Measurements from ENCODE around the gene ZNF205.

The ZNF205 gene

GRCh38 chr16:3084969-3085670 is 27.3 kb upstream of the ZNF205 start:
- DNase-seq (ENCODE audit: low read depth): no peak

DNA sequence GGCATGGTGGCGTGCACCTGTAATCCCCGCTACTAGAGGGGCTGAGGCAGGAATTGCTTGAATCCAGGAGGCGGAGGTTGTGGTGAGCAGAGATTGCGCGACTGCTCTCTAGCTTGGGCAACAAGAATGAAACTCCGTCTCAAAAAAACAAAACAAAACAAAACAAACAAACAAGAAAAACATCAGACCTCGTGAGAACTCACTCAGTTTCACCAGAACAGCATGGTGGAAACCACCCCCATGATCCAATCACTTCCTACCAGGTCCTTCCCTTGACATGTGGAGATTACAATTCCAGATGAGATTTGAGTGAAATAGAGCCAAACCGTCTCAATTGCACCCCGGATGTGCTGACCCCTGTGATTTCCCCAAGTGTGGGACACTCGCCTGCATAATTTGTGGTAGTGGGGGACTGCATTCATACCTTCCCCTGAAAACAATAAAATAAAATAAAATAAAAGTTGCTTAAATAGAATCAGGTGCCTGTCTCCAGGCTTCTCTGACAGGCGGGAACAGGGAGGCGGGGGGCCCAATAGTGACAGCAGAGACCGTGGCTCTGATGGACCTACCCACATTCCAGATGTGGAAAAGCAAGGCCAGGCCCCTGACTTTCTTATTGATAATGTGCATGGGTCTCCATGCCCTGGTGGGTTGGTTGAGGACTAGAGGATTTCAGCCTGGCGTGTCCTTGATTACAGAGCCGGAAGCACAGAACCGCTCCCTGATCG is 26.4 kb upstream of the ZNF205 start:
- no peak for DNase-seq (ENCODE audit: low read depth)

DNA sequence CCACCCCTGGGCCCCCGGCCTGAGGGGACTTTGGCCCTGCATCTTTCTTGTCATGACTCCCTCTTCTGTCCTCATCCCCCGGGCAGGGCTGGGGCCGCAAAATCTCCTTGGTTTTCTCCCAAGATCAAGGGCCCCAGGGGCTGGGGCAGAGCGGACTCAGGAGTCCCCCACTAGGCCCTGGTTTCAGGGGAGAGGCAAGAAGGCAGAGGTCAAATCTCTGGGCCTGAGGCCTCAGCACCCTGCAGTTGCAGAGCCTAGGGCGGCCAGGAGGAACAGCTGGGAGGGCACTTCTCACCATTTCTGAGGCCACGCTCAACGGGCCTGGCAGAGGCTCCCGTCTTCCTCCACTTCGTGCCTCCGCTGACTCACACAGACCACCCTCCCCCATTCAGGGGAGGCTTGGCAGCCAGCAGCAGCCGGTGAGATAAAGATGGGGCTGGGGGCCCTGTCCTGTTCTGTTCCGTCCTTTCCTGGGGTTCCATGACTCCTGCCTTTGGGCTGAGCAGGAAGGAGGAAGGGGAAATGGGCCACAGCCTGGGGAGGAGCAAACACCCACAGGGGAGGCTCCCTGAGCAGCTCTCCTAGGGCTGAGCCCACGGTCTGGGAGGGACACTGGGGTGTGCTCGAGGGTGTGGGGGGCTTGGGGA is 25.7 kb upstream of the ZNF205 start:
- no peak for DNase-seq (ENCODE audit: low read depth)

DNA sequence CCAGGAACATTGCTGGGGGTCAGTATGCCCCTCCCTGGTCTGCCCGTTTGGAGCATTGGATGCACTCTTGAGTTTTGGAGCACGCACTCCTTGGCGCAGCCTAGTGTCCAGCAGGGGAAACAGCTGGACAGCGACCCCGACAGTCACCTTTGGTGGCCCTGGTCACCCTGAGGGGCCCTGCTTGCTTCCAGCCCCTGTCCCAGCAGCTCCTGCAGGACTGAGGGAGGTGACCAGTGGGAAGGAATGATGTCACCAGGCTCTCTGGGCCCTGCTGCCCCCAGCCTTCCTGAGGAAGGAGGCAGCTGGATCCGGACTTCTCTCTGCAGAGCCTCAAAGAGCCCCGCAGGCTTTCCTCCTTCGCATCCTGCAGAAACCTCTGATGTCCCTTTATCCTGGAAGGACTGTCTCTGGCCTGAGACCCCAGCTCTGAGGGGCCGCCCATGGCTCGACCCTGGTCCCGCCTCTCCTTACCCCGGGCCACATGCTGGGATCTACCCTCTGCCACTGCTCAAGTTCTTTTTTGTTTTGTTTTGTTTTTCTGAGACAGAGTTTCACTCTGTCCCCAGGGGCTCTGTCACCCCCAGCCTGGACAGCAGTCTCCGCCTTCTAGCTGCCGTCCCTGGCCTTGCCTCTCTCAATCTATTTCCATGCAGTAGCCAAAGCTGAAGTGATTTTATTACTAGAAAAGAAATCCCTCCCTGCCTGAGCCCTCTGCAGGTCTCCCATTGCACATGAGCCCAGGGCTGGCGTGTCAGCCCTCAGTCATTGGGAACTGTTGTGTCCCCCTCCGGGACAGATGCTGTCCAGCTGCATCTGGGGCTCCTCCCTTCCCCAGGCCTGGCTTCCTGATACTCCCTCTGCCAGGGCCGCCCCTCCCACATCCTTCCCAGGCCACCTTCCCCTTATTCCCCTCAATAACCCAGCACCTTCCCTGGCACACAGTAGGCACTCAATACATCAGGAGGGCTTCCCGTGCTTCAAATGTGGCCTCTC is 24.8 kb upstream of the ZNF205 start:
- no peak for DNase-seq (ENCODE audit: low read depth)

GRCh38 chr16:3088450-3088849 is 23.9 kb upstream of the ZNF205 start:
- no peak for DNase-seq (ENCODE audit: low read depth)

- DNase-seq (ENCODE audit: low read depth): no peak
Observed at GRCh38 chr16:3088925-3089716, 23.3 kb upstream of the ZNF205 start.

- no peak for DNase-seq (ENCODE audit: low read depth)
Observed at GRCh38 chr16:3089717-3090592, 22.4 kb upstream of the ZNF205 start.

GRCh38 chr16:3091551-3091950 is 20.8 kb upstream of the ZNF205 start:
- DNase-seq (ENCODE audit: low read depth): no peak

DNA sequence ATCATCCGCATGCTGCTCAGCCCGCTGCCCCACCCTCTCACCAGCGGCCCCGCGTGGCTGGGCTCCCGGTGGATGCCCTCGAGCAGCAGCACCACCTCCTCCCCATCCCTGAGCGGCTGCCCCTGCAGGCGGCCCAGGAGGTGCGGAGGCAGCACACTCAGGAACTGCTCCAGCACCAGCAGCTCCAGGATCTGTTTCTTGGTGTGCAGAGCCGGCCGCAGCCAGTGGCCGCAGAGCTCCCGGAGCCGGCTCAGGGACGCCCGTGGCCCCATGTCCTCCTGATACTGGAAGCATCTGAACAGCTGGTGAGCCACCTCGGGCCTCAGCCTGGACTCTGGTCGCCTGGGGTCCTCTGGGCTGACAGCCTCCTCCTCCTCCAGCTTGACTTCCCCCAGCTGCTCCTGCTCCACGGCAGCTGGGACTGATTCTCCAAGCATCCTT is 19.9 kb upstream of the ZNF205 start:
- DNase-seq (ENCODE audit: low read depth): no peak

DNA sequence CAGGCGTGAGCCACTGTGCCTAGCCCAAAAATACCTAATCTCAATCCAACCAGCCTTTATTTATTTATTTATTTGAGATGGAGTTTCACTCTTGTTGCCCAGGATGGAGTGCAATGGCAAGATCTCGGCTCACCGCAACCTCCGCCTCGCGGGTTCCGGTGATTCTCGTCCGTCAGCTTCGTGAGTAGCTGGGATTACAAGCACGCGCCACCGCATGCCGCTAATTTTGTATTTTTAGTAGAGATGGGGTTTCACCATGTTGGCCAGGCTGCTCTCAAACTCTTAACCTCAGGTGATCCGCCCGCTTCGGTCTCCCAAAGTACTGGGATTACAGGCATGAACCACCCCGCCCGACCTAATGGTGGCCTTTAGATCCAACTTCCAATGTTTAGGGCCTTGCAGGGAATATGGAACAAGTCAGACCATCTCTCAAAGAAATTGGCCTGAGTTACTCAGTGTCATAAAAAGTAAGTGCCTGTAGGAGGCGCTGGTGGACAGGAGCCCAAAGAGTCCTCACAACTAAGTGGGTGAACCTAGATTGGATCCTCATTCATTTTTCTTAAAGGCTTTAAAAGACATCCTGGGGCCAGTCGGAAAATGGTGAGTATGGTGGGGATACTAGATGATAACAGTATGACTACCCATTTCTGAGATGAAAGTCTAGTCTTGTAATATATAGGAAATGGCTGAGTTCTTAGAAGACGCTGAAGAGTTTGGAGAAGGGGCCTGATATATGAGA is 17.9 kb upstream of the ZNF205 start:
- no peak for DNase-seq (ENCODE audit: low read depth)

GRCh38 chr16:3095869-3096268 is 16.5 kb upstream of the ZNF205 start:
- DNase-seq (ENCODE audit: low read depth): no peak

- no peak for DNase-seq (ENCODE audit: low read depth)
Observed at GRCh38 chr16:3096362-3096761, 16.0 kb upstream of the ZNF205 start.

GRCh38 chr16:3097266-3097665 is 15.1 kb upstream of the ZNF205 start:
- no peak for DNase-seq (ENCODE audit: low read depth)

DNA sequence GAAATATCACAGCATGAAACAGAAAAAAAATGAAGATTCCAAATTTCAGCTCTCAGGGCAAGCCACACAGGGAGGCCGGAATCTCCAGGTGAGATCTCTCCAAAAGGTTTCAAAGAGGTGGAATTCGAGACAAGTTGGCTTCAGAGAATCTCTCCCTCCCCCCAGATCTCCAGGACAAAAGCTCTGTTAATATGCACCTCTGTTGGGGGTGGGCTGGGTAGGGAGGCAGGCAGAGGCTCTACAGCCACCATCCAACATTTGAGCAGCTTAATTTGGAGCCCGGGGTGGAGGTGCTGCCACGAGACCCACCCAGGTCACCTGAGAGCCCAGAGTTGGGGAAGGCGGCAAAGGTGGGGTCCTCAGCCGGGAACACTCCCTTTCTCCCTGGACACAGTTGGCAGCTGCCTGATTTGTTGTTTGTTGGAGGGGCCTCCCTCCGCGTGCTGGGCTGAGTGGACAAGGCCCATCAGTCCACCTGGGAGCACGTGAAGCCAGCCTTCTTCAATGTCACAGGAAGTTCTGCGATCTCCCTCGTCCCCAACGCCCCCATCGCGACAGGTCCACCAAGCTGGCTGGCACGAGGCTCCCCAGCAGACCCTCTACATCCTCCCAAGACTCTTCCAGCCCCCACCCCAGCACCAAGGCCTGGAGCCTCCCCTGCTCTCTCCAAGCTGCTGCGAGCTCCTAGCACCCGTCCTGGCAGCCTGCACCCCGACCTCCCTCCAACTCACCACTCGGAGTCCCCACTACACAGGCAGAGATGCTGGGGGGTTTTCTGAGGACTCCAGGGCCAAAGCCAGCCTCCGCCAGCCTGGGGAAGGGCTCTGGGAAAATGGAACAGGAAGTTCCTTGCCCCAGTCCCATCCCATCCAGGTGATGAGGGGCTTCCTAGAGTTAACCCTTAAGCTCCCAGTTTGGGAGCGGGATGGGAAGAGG is 13.7 kb upstream of the ZNF205 start, which contains the start of gene ZSCAN10:
Gene ZSCAN10 (minus strand): TSS at position 836 of the 936 bp plus-strand sequence. CDS start 6,357 bp downstream, outside the sequence.
- DNase-seq (ENCODE audit: low read depth): no peak

GRCh38 chr16:3099395-3099731 is 13.0 kb upstream of the ZNF205 start:
- DNase-seq (ENCODE audit: low read depth): no peak

DNA sequence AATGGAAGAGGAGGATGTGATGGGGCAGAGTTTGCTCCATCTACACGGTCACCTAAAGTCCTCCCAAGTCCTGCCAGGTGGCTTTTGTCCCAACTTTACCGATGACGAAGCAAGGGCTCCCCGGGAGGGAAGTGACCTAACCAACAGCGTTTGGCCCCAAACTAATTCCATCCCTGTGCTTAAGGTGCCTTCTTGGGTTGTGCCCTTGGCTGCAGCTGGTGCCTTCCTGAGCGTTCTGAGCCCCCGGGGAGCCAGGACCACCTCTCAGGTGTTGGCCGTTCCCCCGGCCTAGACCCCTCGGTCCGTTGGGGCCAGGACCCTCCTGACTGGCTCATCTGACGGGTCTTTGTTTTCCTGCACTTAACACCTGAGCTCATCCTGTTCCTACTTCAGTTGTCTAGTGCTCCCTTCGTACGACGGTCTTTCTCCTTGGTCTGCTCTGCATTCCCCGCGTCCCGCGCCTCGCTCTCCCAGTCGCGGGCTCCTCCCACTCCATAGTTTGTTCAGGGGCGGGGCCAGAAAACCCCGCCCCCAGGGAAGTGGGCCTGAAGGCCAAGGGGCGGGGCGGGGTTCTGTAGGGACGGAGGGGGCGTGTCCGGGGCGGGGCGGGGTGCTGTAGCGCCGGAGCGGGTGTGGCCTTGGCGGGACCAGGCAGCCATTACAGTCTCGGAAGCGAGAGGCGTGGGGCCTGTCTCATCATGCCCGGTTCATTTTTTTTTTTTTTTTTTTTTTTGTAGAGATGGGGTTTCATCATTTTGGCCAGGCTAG is 12.5 kb upstream of the ZNF205 start:
- peak; percentile 86 for DNase-seq (ENCODE audit: low read depth)

All from activated T-cell treated with anti-CD3 and anti-CD28 coated beads for 1 hour (primary cell).